SK-N-SH (cell line): ENCODE data around the gene NADSYN1. TPM values are rescaled to one million over a fixed set of nuclear protein-coding genes. Genes with fewer than 3 reads are reported as not detected.

Source experiments
- CTCF ChIA-PET: fragments of 300-600, 350-600 bp; formaldehyde crosslinking; extraction: SDS; loops from one replicate; lab custom pipeline; 2021; lab: Yijun Ruan, JAX
- POLR2A ChIA-PET: fragments of 350-600 bp; sonication (Branson Sonifier 250); formaldehyde crosslinking; extraction: SDS; loops from one replicate; lab custom pipeline; 2020; ENCODE audit warnings: antibody characterized with exemption, inconsistent platforms; lab: Yijun Ruan, JAX
- DNase-seq: peaks from one replicate; pipeline ENCODE4 v3.0.0; 2012
- H2AFZ ChIP-seq: fragments of 200-600 bp; sonication (generic); 2 replicates; pipeline ENCODE4 v1.8.1; 2016; ENCODE audit warnings: antibody characterized with exemption, mild to moderate bottlenecking, low read depth
- H3F3A ChIP-seq: fragments of 200-600 bp; sonication (generic); replicated peaks from 2 replicates; pipeline ENCODE3; 2016; ENCODE audit warnings: antibody characterized with exemption, mild to moderate bottlenecking; ENCODE audit not compliant: insufficient read depth
- H3K27ac ChIP-seq, 2 experiments: fragments of 200-500 bp in 1 of 2; fragments of 200-600 bp in 1 of 2; sonication (Bioruptor generic) in 1 of 2; sonication (generic), shearing (Covaris generic) in 1 of 2; 2 replicates each; pipeline versions ENCODE4 v1.5.1 to v1.6.1; 2014 to 2016; ENCODE audit warnings: low read depth in 2 of 2, inconsistent platforms in 1 of 2, low read length in 1 of 2, mild to moderate bottlenecking in 1 of 2, mixed read lengths in 1 of 2
- H3K27me3 ChIP-seq: fragments of 200-600 bp; sonication (generic), shearing (Covaris generic); 2 replicates; pipeline ENCODE4 v1.6.1; 2016; ENCODE audit warnings: mixed run types; ENCODE audit not compliant: insufficient read depth
- H3K36me3 ChIP-seq, 2 experiments: fragments of 200-500 bp in 1 of 2; fragments of 200-600 bp in 1 of 2; sonication (Bioruptor generic) in 1 of 2; sonication (generic) in 1 of 2; replicated peaks in 1 of 2; 2 replicates each; pipeline versions ENCODE3 to v1.5.1; 2014 to 2016; ENCODE audit warnings: low read length in 1 of 2, mild to moderate bottlenecking in 1 of 2; ENCODE audit not compliant: insufficient read depth in 2 of 2, control insufficient read depth in 1 of 2
- H3K4me1 ChIP-seq, 2 experiments: fragments of 200-500 bp in 1 of 2; fragments of 200-600 bp in 1 of 2; sonication (Bioruptor generic) in 1 of 2; sonication (generic), shearing (Covaris generic) in 1 of 2; 2 replicates each; pipeline versions ENCODE4 v1.5.1 to v1.6.1; 2014 to 2016; ENCODE audit warnings: low read depth in 1 of 2, low read length in 1 of 2, mixed run types in 1 of 2; ENCODE audit not compliant: insufficient read depth in 2 of 2, control insufficient read depth in 1 of 2
- H3K4me2 ChIP-seq: fragments of 200-600 bp; sonication (generic), shearing (Covaris generic); 2 replicates; pipeline ENCODE4 v1.6.1; 2017; ENCODE audit warnings: mixed run types
- H3K4me3 ChIP-seq, 2 experiments: fragments of 200-500 bp in 1 of 2; fragments of 200-600 bp in 1 of 2; sonication (Bioruptor generic) in 1 of 2; sonication (generic), shearing (Covaris generic) in 1 of 2; 2 replicates each; pipeline versions ENCODE4 v1.5.1 to v1.8.1; 2014 to 2016; ENCODE audit warnings: low read depth in 2 of 2, inconsistent platforms in 1 of 2, low read length in 1 of 2, mild to moderate bottlenecking in 1 of 2, mixed read lengths in 1 of 2, moderate library complexity in 1 of 2
- H3K79me2 ChIP-seq: fragments of 200-600 bp; sonication (generic); 2 replicates; pipeline ENCODE4 v1.8.1; 2017; ENCODE audit warnings: mild to moderate bottlenecking; ENCODE audit not compliant: insufficient read depth
- H3K9ac ChIP-seq: fragments of 200-600 bp; sonication (generic); 2 replicates; pipeline ENCODE4 v1.6.1; 2017; ENCODE audit warnings: mixed run types
- H3K9me2 ChIP-seq: fragments of 200-600 bp; sonication (generic); 2 replicates; pipeline ENCODE4 v1.6.1; 2017; ENCODE audit warnings: mixed run types
- H3K9me3 ChIP-seq: fragments of 200-600 bp; sonication (generic); 2 replicates; pipeline ENCODE4 v1.6.1; 2017; ENCODE audit warnings: mixed run types, mild to moderate bottlenecking, moderate library complexity
- H4K20me1 ChIP-seq: fragments of 200-600 bp; sonication (generic); 2 replicates; pipeline ENCODE4 v1.6.1; 2017; ENCODE audit warnings: mild to moderate bottlenecking, mixed run types; ENCODE audit not compliant: insufficient read depth
- ELF1 ChIP-seq: IDR thresholded peaks from 2 replicates; pipeline ENCODE4 v1.4.0; 2012
- EP300 ChIP-seq, 2 experiments: IDR thresholded peaks; 2 replicates each; pipeline versions ENCODE4 v1.4.0 to v1.6.1; 2012; ENCODE audit warnings: borderline replicate concordance in 1 of 2, low read depth in 1 of 2, low read length in 1 of 2
- EZH2phosphoT487 ChIP-seq: fragments of 200-600 bp; sonication (generic); IDR thresholded peaks from 2 replicates; pipeline ENCODE4 v1.6.1; 2017; ENCODE audit warnings: low read depth, mixed run types, mild to moderate bottlenecking, antibody characterized with exemption, moderate library complexity, borderline replicate concordance
- FOXJ3 ChIP-seq: sonication (generic); formaldehyde crosslinking; IDR thresholded peaks from 2 replicates; pipeline ENCODE4 v1.5.1; 2020; ENCODE audit warnings: mild to moderate bottlenecking, missing genetic modification reagents
- GABPA ChIP-seq: IDR thresholded peaks from 2 replicates; pipeline ENCODE4 v1.4.0; 2012; ENCODE audit warnings: low read depth, mild to moderate bottlenecking
- GATA2 ChIP-seq: sonication (generic); formaldehyde crosslinking; IDR thresholded peaks from 2 replicates; pipeline ENCODE4 v1.5.0; 2020; ENCODE audit warnings: mild to moderate bottlenecking, missing genetic modification reagents
- MXI1 ChIP-seq: IDR thresholded peaks from 2 replicates; pipeline ENCODE4 v1.6.1; 2012; ENCODE audit warnings: mild to moderate bottlenecking, low read depth, low read length, improper control_type of control experiment
- POLR2AphosphoS5 ChIP-seq: IDR thresholded peaks from 2 replicates; pipeline ENCODE4 v1.6.1; 2012; ENCODE audit warnings: low read depth, low read length
- RAD21 ChIP-seq: IDR thresholded peaks from 2 replicates; pipeline ENCODE4 v1.6.1; 2012; ENCODE audit warnings: mild to moderate bottlenecking, low read length
- REST ChIP-seq: IDR thresholded peaks from 2 replicates; pipeline ENCODE4 v1.6.1; 2012; ENCODE audit warnings: mild to moderate bottlenecking, low read depth, low read length, moderate library complexity
- RXRA ChIP-seq: IDR thresholded peaks from 2 replicates; pipeline ENCODE4 v1.4.0; 2012; ENCODE audit warnings: low read depth, mild to moderate bottlenecking, borderline replicate concordance
- SIN3A ChIP-seq: IDR thresholded peaks from 2 replicates; pipeline ENCODE4 v1.6.1; 2012; ENCODE audit warnings: low read depth, mild to moderate bottlenecking, low read length, moderate library complexity, borderline replicate concordance
- SMC3 ChIP-seq: IDR thresholded peaks from 2 replicates; pipeline ENCODE4 v1.6.1; 2012; ENCODE audit warnings: low read depth, low read length, improper control_type of control experiment
- TAF1 ChIP-seq: IDR thresholded peaks from 2 replicates; pipeline ENCODE4 v1.6.1; 2012; ENCODE audit warnings: low read depth, mild to moderate bottlenecking, low read length, moderate library complexity, borderline replicate concordance
- USF2 ChIP-seq: fragments of 150-350 bp; IDR thresholded peaks from 2 replicates; pipeline ENCODE4 v1.6.1; 2017; ENCODE audit warnings: antibody characterized with exemption, low read length, low read depth, borderline replicate concordance
- YY1 ChIP-seq: IDR thresholded peaks from 2 replicates; pipeline ENCODE4 v1.4.0; 2012; ENCODE audit warnings: low read depth, mild to moderate bottlenecking
- ZBTB33 ChIP-seq: IDR thresholded peaks from 2 replicates; pipeline ENCODE4 v1.4.0; 2012; ENCODE audit warnings: low read depth, borderline replicate concordance
- WGBS: methylation state at CpG from one replicate; pipeline ENCODE4 v1.1.6; 2017; ENCODE audit warnings: low lambda C conversion rate; 5-methylcytosine and 5-hydroxymethylcytosine counted together
- polyA plus RNA-seq, 3 experiments: library from polyadenylated mRNA; depleted of rRNA; stranded (reverse); fragments of >200 nt; gene quantifications; 2 replicates each; pipeline ENCODE4 v1.2.3, GENCODE V29; 2012

NADSYN1 gene
- polyA plus RNA-seq, 1 of the 3 experiments (the other 2 are of a cell fraction): 62.5 TPM

- no peak for DNase-seq
- no peaks in the 10 kb centered on the region for H4K20me1 ChIP-seq
- H3K4me3 ChIP-seq: no peak overlapping the region
- H3F3A ChIP-seq: peaks cover 3% of the 10 kb centered on the region
- H3K27ac ChIP-seq: no peak overlapping the region
- H3K27me3 ChIP-seq: no peaks in the 10 kb centered on the region
- CTCF ChIA-PET: no interaction called here
- no peaks in the 10 kb centered on the region for H3K79me2 ChIP-seq
- TF ChIP-seq EZH2phosphoT487 (no peak), USF2 (no peak), YY1 (no peak), TAF1 (no peak), RAD21 (no peak), GATA2 (no peak), POLR2AphosphoS5 (no peak), MXI1 (no peak), REST (no peak), ZBTB33 (no peak), ELF1 (no peak)
- TF ChIP-seq, all 33 proteins: peak for 0
- 96% methylated on average over 16 of the region's 18 CpGs for WGBS
- POLR2A ChIA-PET: no interaction called here
- no peak overlapping the region for H3K4me2 ChIP-seq
- no peaks in the 10 kb centered on the region for H3K9me2 ChIP-seq
- peaks cover 17 to 47% of the 10 kb centered on the region in 2 experiments for H3K36me3 ChIP-seq
- H2AFZ ChIP-seq: no peak overlapping the region
- H3K4me1 ChIP-seq: peaks cover 10 to 18% of the 10 kb centered on the region in 2 experiments; a peak in 3 of 4 replicates
- H3K9ac ChIP-seq: no peak overlapping the region
- H3K9me3 ChIP-seq: no peaks in the 10 kb centered on the region
These were observed 32.5 kb downstream of the NADSYN1 start for GRCh38 chr11:71485466-71485865.

- Histone ChIP-seq H3K9ac (no peak overlapping the region), H3K79me2 (no peaks in the 10 kb centered on the region), H4K20me1 (no peaks in the 10 kb centered on the region), H3F3A (peaks cover 3% of the 10 kb centered on the region), H3K27ac (no peak overlapping the region), H3K36me3 (peaks cover 17 to 47% of the 10 kb centered on the region in 2 experiments), H3K4me2 (no peak overlapping the region), H2AFZ (no peak overlapping the region), H3K4me3 (no peak overlapping the region), H3K9me2 (no peaks in the 10 kb centered on the region), H3K9me3 (no peaks in the 10 kb centered on the region), H3K4me1 (peaks cover 10 to 18% of the 10 kb centered on the region in 2 experiments; a peak in 3 of 4 replicates), H3K27me3 (no peaks in the 10 kb centered on the region)
- CTCF ChIA-PET: no interaction called here
- DNase-seq: no peak
- POLR2A ChIA-PET: no interaction called here
- WGBS: 96% methylated on average over 1 of the region's 1 CpG
- no peak for TF ChIP-seq SIN3A
- TF ChIP-seq POLR2AphosphoS5: no peak
- no peak for TF ChIP-seq GATA2
- no peak for TF ChIP-seq SMC3
- TF ChIP-seq FOXJ3: no peak
- TF ChIP-seq EZH2phosphoT487: no peak
- no peak for TF ChIP-seq GABPA
- TF ChIP-seq EP300 (IDR thresholded peaks at IDR 0.05; ENCODE audit: borderline replicate concordance in 1 of 2, low read depth in 1 of 2, low read length in 1 of 2): no peak
- TF ChIP-seq RXRA: no peak
- TF ChIP-seq REST: no peak
- no peak for TF ChIP-seq YY1
- no peak for TF ChIP-seq MXI1
These were observed 33.3 kb downstream of the NADSYN1 start for GRCh38 chr11:71486320-71486719.
